IMR-90 (cell line): ENCODE measurements around the gene PLXNA4. TPM values are rescaled to one million over a fixed set of nuclear protein-coding genes. Genes with fewer than 3 reads are reported as not detected.

Source experiments
- ATAC-seq: fragments of 200-7000 bp; cut with Tn5 transposase; 2 replicates; pipeline ENCODE4 v1.9.1; 2020; ENCODE audit warnings: low read depth, mild to moderate bottlenecking, moderate library complexity
- BruUV-seq: library from RNA; stranded (reverse); fragments of 400-500 nt; replicated peaks from 2 replicates; lab custom pipeline; 2021; lab: Mats Ljungman, UMichigan
- CTCF ChIA-PET: fragments of 300-600 bp; formaldehyde crosslinking; extraction: SDS; loops from one replicate; lab custom pipeline; 2021; ENCODE audit warnings: antibody characterized with exemption; lab: Yijun Ruan, JAX
- POLR2A ChIA-PET: fragments of 300-600 bp; sonication (Branson Sonifier 250); formaldehyde crosslinking; loops from one replicate; lab custom pipeline; 2022; ENCODE audit warnings: antibody characterized with exemption; ENCODE audit not compliant: unreplicated experiment; lab: Charles Lee
- DNase-seq: peaks from one replicate; pipeline ENCODE4 v3.0.0; 2013
- H2AFZ ChIP-seq: replicated peaks from 2 replicates; pipeline ENCODE3; 2013; ENCODE audit warnings: low read length, mild to moderate bottlenecking; ENCODE audit not compliant: poor library complexity
- H2AK5ac ChIP-seq: 2 replicates; pipeline ENCODE4 v1.6.1; 2013; ENCODE audit warnings: low read depth, low read length, inconsistent platforms
- H2AK9ac ChIP-seq: replicated peaks from 2 replicates; pipeline ENCODE3; 2013; ENCODE audit warnings: mild to moderate bottlenecking, low read depth, low read length, moderate library complexity; ENCODE audit not compliant: poor library complexity
- H2BK120ac ChIP-seq: 2 replicates; pipeline ENCODE4 v1.6.1; 2013; ENCODE audit warnings: low read depth, low read length, inconsistent platforms
- H2BK15ac ChIP-seq: 3 replicates; pipeline ENCODE4 v1.6.1; 2013; ENCODE audit warnings: low read depth, low read length, inconsistent platforms
- H2BK20ac ChIP-seq: 2 replicates; pipeline ENCODE4 v1.6.1; 2013; ENCODE audit warnings: low read depth, mild to moderate bottlenecking, inconsistent platforms, low read length, moderate library complexity
- H2BK5ac ChIP-seq: 2 replicates; pipeline ENCODE4 v1.6.1; 2013; ENCODE audit warnings: mild to moderate bottlenecking, low read depth, low read length, inconsistent platforms; ENCODE audit not compliant: poor library complexity, severe bottlenecking
- H3K14ac ChIP-seq: replicated peaks from 2 replicates; pipeline ENCODE4 v1.6.1; 2013; ENCODE audit warnings: low read depth, low read length, inconsistent platforms
- H3K18ac ChIP-seq: 2 replicates; pipeline ENCODE4 v1.6.1; 2013; ENCODE audit warnings: low read depth, low read length, control low read depth
- H3K23ac ChIP-seq: 2 replicates; pipeline ENCODE4 v1.6.1; 2013; ENCODE audit warnings: low read depth, low read length, inconsistent platforms
- H3K27ac ChIP-seq: 2 replicates; pipeline ENCODE4 v1.5.1; 2013; ENCODE audit warnings: mild to moderate bottlenecking, control low read depth, low read length; ENCODE audit not compliant: insufficient read depth
- H3K27me3 ChIP-seq: 2 replicates; pipeline ENCODE4 v1.6.1; 2013; ENCODE audit warnings: low read length; ENCODE audit not compliant: control insufficient read depth, insufficient read depth
- H3K36me3 ChIP-seq: 2 replicates; pipeline ENCODE4 v1.6.1; 2013; ENCODE audit warnings: low read length, mixed read lengths; ENCODE audit not compliant: control insufficient read depth, insufficient read depth
- H3K4ac ChIP-seq: 2 replicates; pipeline ENCODE4 v1.6.1; 2013; ENCODE audit warnings: low read depth, low read length, inconsistent platforms
- H3K4me1 ChIP-seq: 2 replicates; pipeline ENCODE4 v1.6.1; 2013; ENCODE audit warnings: low read length, mixed read lengths; ENCODE audit not compliant: control insufficient read depth, insufficient read depth
- H3K4me2 ChIP-seq: 2 replicates; pipeline ENCODE4 v1.6.1; 2013; ENCODE audit warnings: low read depth, mild to moderate bottlenecking, control low read depth, low read length, moderate library complexity
- H3K4me3 ChIP-seq: 2 replicates; pipeline ENCODE4 v1.5.1; 2013; ENCODE audit warnings: low read depth, mild to moderate bottlenecking, control low read depth, low read length, moderate library complexity; ENCODE audit not compliant: insufficient read depth
- H3K56ac ChIP-seq: 2 replicates; pipeline ENCODE4 v1.6.1; 2013; ENCODE audit warnings: low read length, inconsistent platforms; ENCODE audit not compliant: insufficient read depth; ENCODE audit errors: extremely low read depth
- H3K79me1 ChIP-seq, 2 experiments: 2 replicates each; pipeline ENCODE4 v1.6.1; 2013; ENCODE audit warnings: low read length in 2 of 2, inconsistent platforms in 1 of 2, low read depth in 1 of 2
- H3K9ac ChIP-seq: 2 replicates; pipeline ENCODE4 v1.6.1; 2013; ENCODE audit warnings: low read depth, low read length, control low read depth
- H3K9me1 ChIP-seq: 2 replicates; pipeline ENCODE4 v1.6.1; 2013; ENCODE audit warnings: low read length, inconsistent platforms; ENCODE audit not compliant: insufficient read depth
- H3K9me3 ChIP-seq: 2 replicates; pipeline ENCODE4 v1.6.1; 2013; ENCODE audit warnings: low read length; ENCODE audit not compliant: control insufficient read depth, insufficient read depth
- H4K20me1 ChIP-seq: 2 replicates; pipeline ENCODE4 v1.6.1; 2013; ENCODE audit warnings: low read length, inconsistent platforms; ENCODE audit not compliant: insufficient read depth
- H4K5ac ChIP-seq: 2 replicates; pipeline ENCODE4 v1.6.1; 2013; ENCODE audit warnings: mild to moderate bottlenecking, low read depth, low read length, control low read depth
- H4K8ac ChIP-seq, 2 experiments: 2 replicates each; pipeline ENCODE4 v1.6.1; 2013; ENCODE audit warnings: low read depth in 2 of 2, low read length in 2 of 2, control low read depth in 1 of 2, inconsistent platforms in 1 of 2
- H4K91ac ChIP-seq: 2 replicates; pipeline ENCODE4 v1.6.1; 2013; ENCODE audit warnings: low read depth, low read length, inconsistent platforms; ENCODE audit not compliant: insufficient read depth
- ELK1 ChIP-seq: fragments of 150-350 bp; IDR thresholded peaks from 2 replicates; pipeline ENCODE4 v1.6.1; 2016; ENCODE audit warnings: low read depth, mild to moderate bottlenecking, low read length, moderate library complexity, borderline replicate concordance
- FOS ChIP-seq: fragments of 150-350 bp; IDR thresholded peaks from 2 replicates; pipeline ENCODE4 v1.6.1; 2016; ENCODE audit warnings: low read depth, low read length
- MAFK ChIP-seq: IDR thresholded peaks from 2 replicates; pipeline ENCODE4 v1.6.1; 2012; ENCODE audit warnings: low read depth, low read length, improper control_type of control experiment
- MXI1 ChIP-seq: IDR thresholded peaks from 2 replicates; pipeline ENCODE4 v1.6.1; 2012; ENCODE audit warnings: low read depth, mild to moderate bottlenecking, low read length, moderate library complexity, borderline replicate concordance
- NFE2L2 ChIP-seq: fragments of 150-350 bp; IDR thresholded peaks from 2 replicates; pipeline ENCODE4 v1.6.1; 2016; ENCODE audit warnings: low read depth, mild to moderate bottlenecking, low read length
- POLR2A ChIP-seq: IDR thresholded peaks from 2 replicates; pipeline ENCODE4 v1.6.1; 2012; ENCODE audit warnings: mild to moderate bottlenecking, low read depth, low read length
- RAD21 ChIP-seq: IDR thresholded peaks from 2 replicates; pipeline ENCODE4 v1.6.1; 2012; ENCODE audit warnings: low read length, improper control_type of control experiment
- RFX5 ChIP-seq: IDR thresholded peaks from 2 replicates; pipeline ENCODE4 v1.8.0; 2012; ENCODE audit warnings: low read depth, mild to moderate bottlenecking, low read length, moderate library complexity
- SMC3 ChIP-seq: fragments of 150-350 bp; IDR thresholded peaks from 2 replicates; pipeline ENCODE4 v1.6.1; 2016; ENCODE audit warnings: low read depth, mild to moderate bottlenecking, antibody characterized with exemption, low read length, moderate library complexity
- WGBS, 2 experiments: methylation state at CpG; one replicate each; pipeline versions ENCODE4 v1.1.5 to v1.1.7; 2013; ENCODE audit warnings: missing lambda C conversion rate in 2 of 2; ENCODE audit not compliant: insufficient read length in 1 of 2; ENCODE audit errors: extremely low coverage in 2 of 2; 5-methylcytosine and 5-hydroxymethylcytosine counted together
- dilution Hi-C: fragments of 300-500 bp; cut with HindIII; formaldehyde crosslinking; loops from one replicate; pipeline ENCODE4 v1.14.3; 2018; ENCODE audit warnings: low sequenced_read_pairs; ENCODE audit not compliant: unreplicated experiment
- in situ Hi-C: fragments of 300-500 bp; cut with MboI; formaldehyde crosslinking; loops from 3 replicates; pipeline ENCODE4 v1.14.3; 2019; ENCODE audit warnings: low sequenced_read_pairs, inconsistent platforms, mixed read lengths
- intact Hi-C: fragments of 100-400 bp; cut with micrococcal nuclease; formaldehyde crosslinking; loops from 2 replicates; pipeline ENCODE4 v1.10.0; 2022
- polyA plus RNA-seq, 3 experiments: library from polyadenylated mRNA; depleted of rRNA; stranded (reverse); fragments of >200 nt; gene quantifications; 2 replicates each; pipeline ENCODE4 v1.2.3, GENCODE V29; 2012; ENCODE audit warnings: low replicate concordance in 1 of 3
- total RNA-seq: library from RNA; depleted of rRNA; stranded (reverse); fragments of >200 nt; gene quantifications from 2 replicates; pipeline ENCODE4 v1.2.3, GENCODE V29; 2012
- TF ChIP-seq, protein P1 (sequence below): fragments of 150-350 bp; IDR thresholded peaks from 2 replicates; pipeline ENCODE4 v1.6.1; 2017; ENCODE audit warnings: mild to moderate bottlenecking, antibody characterized with exemption, low read length, low read depth

PLXNA4 gene
- total and polyA plus RNA-seq, 2 of the 4 experiments (the other 2 are of a cell fraction) = under 0.01 TPM

DNA sequence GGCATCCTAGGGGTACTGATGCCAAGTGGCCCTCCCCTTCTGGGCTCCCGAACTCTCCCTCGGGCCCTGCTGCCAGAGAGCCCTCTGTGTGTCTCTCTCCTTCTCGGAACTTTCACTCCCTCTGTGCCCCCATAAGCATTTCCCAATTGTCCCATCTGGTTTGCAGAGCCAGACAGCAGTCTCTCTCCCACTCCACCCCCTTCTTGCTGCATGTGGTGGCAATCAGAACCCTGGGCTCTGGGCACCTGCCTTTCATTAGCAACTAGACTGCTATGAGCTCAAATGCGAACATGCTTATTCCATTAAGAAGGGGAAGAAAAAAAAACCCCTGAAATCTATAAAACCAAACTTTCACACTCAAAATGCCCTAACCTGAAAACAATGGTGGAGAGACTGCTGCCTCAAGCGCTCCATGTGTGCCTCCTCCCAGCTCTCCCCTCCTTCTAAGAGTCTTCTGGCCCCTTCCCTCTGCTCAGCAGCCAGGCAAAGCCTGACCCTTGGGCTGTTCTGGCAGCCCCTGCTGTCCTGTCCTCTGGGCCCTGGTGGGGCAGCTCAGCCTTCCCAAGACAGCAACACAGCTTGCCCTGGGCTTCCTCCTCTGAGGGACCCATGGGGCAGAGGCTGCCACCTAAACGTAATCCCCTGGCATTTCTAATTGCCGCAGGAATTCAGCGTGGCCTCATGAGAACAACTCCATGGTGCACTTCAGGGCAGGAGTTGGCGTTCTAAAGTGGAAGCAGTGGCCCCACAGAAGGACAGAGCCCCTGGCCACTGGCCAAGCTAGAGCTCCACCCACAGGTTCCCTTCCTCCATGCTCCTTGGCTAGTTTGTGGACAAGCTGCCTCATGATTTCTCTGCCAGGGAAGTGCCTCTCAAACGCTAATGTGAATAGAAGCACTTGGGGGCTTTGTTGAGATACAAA, 415.4 kb downstream of the PLXNA4 start (continued):
- no peak for TF ChIP-seq ELK1

DNA sequence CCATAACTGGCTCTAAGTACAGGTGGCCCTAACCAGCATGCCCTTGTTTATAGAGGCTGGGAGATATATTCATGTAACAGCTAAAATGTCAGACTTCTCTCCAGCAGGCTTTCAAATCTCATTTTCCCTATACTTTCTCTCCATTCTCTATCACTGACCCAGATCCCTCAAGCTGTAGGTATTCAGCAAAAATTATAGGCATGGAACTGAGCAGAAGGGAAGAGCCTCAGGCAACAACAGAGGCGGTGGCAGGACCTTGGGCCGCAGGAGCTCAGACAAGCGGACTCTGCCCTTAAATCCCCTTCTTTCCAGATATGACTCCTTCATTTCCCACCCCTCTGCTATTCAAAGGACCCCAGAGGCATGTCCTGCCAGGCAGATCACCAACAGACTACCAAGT, 417.4 kb downstream of the PLXNA4 start:
- Histone ChIP-seq H3K14ac (no peak overlapping the region), H3K27ac (no peak overlapping the region), H2BK20ac (no peak overlapping the region), H4K20me1 (no peaks in the 10 kb centered on the region), H3K27me3 (no peaks in the 10 kb centered on the region; the same call in 1 of the 2 replicates), H3K9me3 (no peaks in the 10 kb centered on the region), H3K4me1 (no peaks in the 10 kb centered on the region), H3K4me3 (no peak overlapping the region), H3K9me1 (no peaks in the 10 kb centered on the region), H3K56ac (no peak overlapping the region), H2BK120ac (no peak overlapping the region), H2BK5ac (no peak overlapping the region), H3K4me2 (no peak overlapping the region), H4K91ac (no peak overlapping the region), H2AK9ac (no peak overlapping the region), H4K5ac (no peak overlapping the region), H4K8ac (no peak overlapping the region), H3K23ac (no peak overlapping the region), H3K18ac (no peak overlapping the region), H3K9ac (no peak overlapping the region), H2AFZ (no peak overlapping the region), H2AK5ac (no peak overlapping the region), H2BK15ac (no peak overlapping the region), H3K79me1 (no peaks in the 10 kb centered on the region), H3K4ac (no peak overlapping the region), H3K36me3 (no peaks in the 10 kb centered on the region)
- CTCF ChIA-PET = no interaction called here
- TF ChIP-seq FOS = no peak
- no peak for TF ChIP-seq SMC3
- TF ChIP-seq MAFK = no peak
- TF ChIP-seq RAD21 = no peak
- TF ChIP-seq RFX5 = no peak
- TF ChIP-seq NFE2L2 = no peak
- TF ChIP-seq ELK1 = no peak
- no peak for TF ChIP-seq MXI1
- no peak for TF ChIP-seq POLR2A
- TF ChIP-seq, protein P1, sequence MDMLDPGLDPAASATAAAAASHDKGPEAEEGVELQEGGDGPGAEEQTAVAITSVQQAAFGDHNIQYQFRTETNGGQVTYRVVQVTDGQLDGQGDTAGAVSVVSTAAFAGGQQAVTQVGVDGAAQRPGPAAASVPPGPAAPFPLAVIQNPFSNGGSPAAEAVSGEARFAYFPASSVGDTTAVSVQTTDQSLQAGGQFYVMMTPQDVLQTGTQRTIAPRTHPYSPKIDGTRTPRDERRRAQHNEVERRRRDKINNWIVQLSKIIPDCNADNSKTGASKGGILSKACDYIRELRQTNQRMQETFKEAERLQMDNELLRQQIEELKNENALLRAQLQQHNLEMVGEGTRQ = no peak
- no TSS peak for BruUV-seq
- dilution Hi-C loops = no loop called here
- no CpG with 5 or more reads among the region's 3 CpGs for WGBS, 2 experiments
- in situ Hi-C loops = no loop called here
- intact Hi-C loops = no loop called here
- ATAC-seq (no peak), DNase-seq (no peak)
- POLR2A ChIA-PET = no interaction called here
